HepG2 (cell line): ENCODE results near the gene MPO. TPM values are rescaled to one million over a fixed set of nuclear protein-coding genes. Genes with fewer than 3 reads are reported as not detected.
A peak's percentile ranks its signal among the peaks of the same experiment; 100 is the strongest.

Source experiments
- CREB1 ChIP-seq, 2 experiments: fragments of 450-650 bp in 1 of 2; IDR thresholded peaks; 2 replicates each; pipeline ENCODE4 v1.6.1; 2016 to 2017; ENCODE audit warnings: control low read depth in 1 of 2, mild to moderate bottlenecking in 1 of 2, missing compliant biosample characterization in 1 of 2, missing genetic modification characterization in 1 of 2
- RBM22 ChIP-seq: fragments of 200-400 bp; formaldehyde crosslinking; optimal IDR thresholded peaks from 2 replicates; pipeline ENCODE3; 2017; ENCODE audit warnings: mild to moderate bottlenecking, low read length, moderate library complexity
- STAG1 ChIP-seq: sonication (generic); formaldehyde crosslinking; IDR thresholded peaks from 2 replicates; pipeline ENCODE4 v1.4.0; 2020; ENCODE audit warnings: missing genetic modification reagents
- TMF1 ChIP-seq: sonication (generic); formaldehyde crosslinking; IDR thresholded peaks from 2 replicates; pipeline ENCODE4 v1.8.1; 2022; ENCODE audit warnings: low read depth, missing genetic modification reagents
- ZNF230 ChIP-seq: sonication (generic); formaldehyde crosslinking; IDR thresholded peaks from 2 replicates; pipeline ENCODE4 v1.4.0; 2020; ENCODE audit warnings: mild to moderate bottlenecking, missing genetic modification reagents
- ZNF281 ChIP-seq: sonication (generic); formaldehyde crosslinking; IDR thresholded peaks from 2 replicates; pipeline ENCODE4 v1.4.0; 2020; ENCODE audit warnings: missing genetic modification reagents, borderline replicate concordance
- ZNF468 ChIP-seq: sonication (generic); formaldehyde crosslinking; IDR thresholded peaks from 2 replicates; pipeline ENCODE4 v1.8.0; 2022; ENCODE audit warnings: mild to moderate bottlenecking, moderate library complexity, missing genetic modification reagents
- ZNF569 ChIP-seq: sonication (generic); formaldehyde crosslinking; IDR thresholded peaks from 2 replicates; pipeline ENCODE4 v1.5.0; 2020; ENCODE audit warnings: mild to moderate bottlenecking, missing genetic modification reagents, moderate library complexity, borderline replicate concordance
- ZNF883 ChIP-seq: sonication (generic); formaldehyde crosslinking; IDR thresholded peaks from 2 replicates; pipeline ENCODE4 v1.5.1; 2020; ENCODE audit warnings: mild to moderate bottlenecking, missing genetic modification reagents; ENCODE audit errors: not compliant biosample characterization
- polyA plus RNA-seq, 8 experiments: library from polyadenylated mRNA; depleted of rRNA in 3 of 8; stranded (reverse) in 7 of 8; unstranded in 1 of 8; fragments of >200 nt; fragmentation: Illumina TruSeq in 4 of 8; extraction: Trizol in 4 of 8; gene quantifications; 2 replicates each; pipeline versions ENCODE4 v1.2.1 to v1.2.3, GENCODE V29; 2011 to 2016; ENCODE audit warnings: low read depth in 4 of 8, missing spikeins in 1 of 8, mixed read lengths in 1 of 8; ENCODE audit not compliant: insufficient read depth in 1 of 8
- total RNA-seq, 5 experiments: library from RNA; depleted of rRNA; stranded (reverse); fragments of >200 nt; fragmentation: Illumina TruSeq; extraction: Trizol; gene quantifications; 2 replicates each; pipeline ENCODE4 v1.2.3, GENCODE V29; 2016; ENCODE audit warnings: low read depth in 1 of 5

Gene MPO
- total and polyA plus RNA-seq, 2 of the 13 experiments (the other 11 are each of a cell fraction or from before 2014, with no cell fraction given): not detected

- no peak for TF ChIP-seq ZNF230 (CRISPR knock-in tag)
- TF ChIP-seq ZNF281 (CRISPR knock-in tag): no peak
- no peak for TF ChIP-seq CREB1 (IDR thresholded peaks at IDR 0.05)
- TF ChIP-seq CREB1 (CRISPR knock-in tag; IDR thresholded peaks at IDR 0.05): no peak
- 0 out of 2 replicates have a peak, but pooled peaks have one; percentile 8 for TF ChIP-seq STAG1
- no peak for TF ChIP-seq TMF1 (CRISPR knock-in tag)
- TF ChIP-seq ZNF468 (CRISPR knock-in tag): no peak
- TF ChIP-seq ZNF883 (CRISPR knock-in tag): peak; percentile 29
- TF ChIP-seq RBM22: no peak
- no peak for TF ChIP-seq ZNF569
Measured at GRCh38 chr17:58325289-58325726, 44.6 kb upstream of the MPO start (continued).
